Measurements from ENCODE around the gene PRELID2.

Gene PRELID2

DNA sequence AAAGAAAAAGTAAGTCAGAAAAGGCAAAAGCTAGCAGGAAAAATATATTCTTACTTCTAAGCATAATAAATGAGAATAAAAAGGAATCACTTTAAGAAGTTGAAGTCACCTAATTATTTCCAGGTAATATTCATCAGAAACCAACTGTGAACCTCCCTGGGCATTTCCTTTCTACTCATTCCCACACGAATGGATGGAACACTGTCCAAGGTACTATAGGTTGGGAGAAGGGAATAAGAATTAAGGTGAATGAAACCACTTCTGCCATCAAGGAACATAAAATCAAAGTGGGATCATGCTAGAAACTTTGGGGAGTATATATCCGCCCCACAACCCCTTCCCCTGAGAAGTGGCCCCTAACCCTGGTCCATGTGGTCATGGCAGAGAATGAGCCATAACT, 41.6 kb downstream of the PRELID2 start:
- Histone ChIP-seq H2BK15ac (replicated peaks; ENCODE audit: low read depth) (no peak overlapping the region), H3K27ac (ENCODE audit: low read depth, low read length) (no peak overlapping the region), H3K4me1 (ENCODE audit: control insufficient read depth, low read depth, low read length) (peaks cover 2% of the 10 kb centered on the region), H3K79me1 (ENCODE audit: low read length) (no peaks in the 10 kb centered on the region), H3K27me3 (ENCODE audit: insufficient read depth, low read length, poor library complexity) (no peaks in the 10 kb centered on the region), H3K18ac (ENCODE audit: low read length) (no peak overlapping the region), H3K23ac (ENCODE audit: low read length) (no peak overlapping the region), H4K8ac (ENCODE audit: low read depth, low read length) (no peak overlapping the region), H3K56ac (ENCODE audit: low read length) (no peak overlapping the region), H2BK5ac (ENCODE audit: low read length) (no peak overlapping the region), H3K4ac (ENCODE audit: low read depth, low read length) (no peak overlapping the region), H3K36me3 (ENCODE audit: control insufficient read depth, insufficient read depth, low read length) (no peaks in the 10 kb centered on the region), H2BK120ac (ENCODE audit: low read depth, low read length) (no peak overlapping the region), H2AK5ac (ENCODE audit: low read length) (no peak overlapping the region), H4K5ac (ENCODE audit: low read length) (no peak overlapping the region), H3K9ac (ENCODE audit: low read length) (no peak overlapping the region), H3K4me3 (ENCODE audit: low read length) (no peak overlapping the region), H3K79me2 (ENCODE audit: control insufficient read depth, insufficient read depth, low read length) (no peaks in the 10 kb centered on the region), H3K4me2 (ENCODE audit: low read length) (no peak overlapping the region)
- no CpG with 5 or more reads among the region's 2 CpGs for WGBS (ENCODE audit: extremely low coverage, insufficient coverage, low lambda C conversion rate)
- no peak for DNase-seq

DNA sequence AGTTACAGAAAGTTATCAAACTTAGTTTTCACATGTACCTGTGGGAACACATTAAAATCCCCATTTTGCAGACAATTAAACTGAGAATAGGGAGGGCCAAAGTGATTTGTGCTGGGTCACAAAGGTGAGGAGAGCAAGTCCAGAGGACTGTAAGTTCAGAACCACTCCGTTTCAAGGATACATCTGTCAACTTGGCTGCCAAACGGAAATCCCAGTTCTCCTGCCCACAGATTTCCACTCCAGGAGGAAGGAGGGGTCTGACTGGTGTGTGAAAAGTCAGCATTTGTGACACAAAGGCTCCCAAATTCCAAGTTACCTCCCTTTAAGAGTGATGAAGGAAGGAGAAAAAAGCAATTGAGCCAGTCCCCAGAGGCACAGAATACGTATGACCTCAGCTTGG, 42.3 kb downstream of the PRELID2 start:
- H3K4ac ChIP-seq (ENCODE audit: low read depth, low read length) = no peak overlapping the region
- H3K18ac ChIP-seq (ENCODE audit: low read length) = no peak overlapping the region
- no peak overlapping the region for H2BK120ac ChIP-seq (ENCODE audit: low read depth, low read length)
- H3K36me3 ChIP-seq (ENCODE audit: control insufficient read depth, insufficient read depth, low read length) = no peaks in the 10 kb centered on the region
- H2AK5ac ChIP-seq (ENCODE audit: low read length) = no peak overlapping the region
- H3K27ac ChIP-seq (ENCODE audit: low read depth, low read length) = no peak overlapping the region
- H2BK5ac ChIP-seq (ENCODE audit: low read length) = no peak overlapping the region
- H4K5ac ChIP-seq (ENCODE audit: low read length) = no peak overlapping the region
- WGBS (ENCODE audit: extremely low coverage, insufficient coverage, low lambda C conversion rate) = no CpG with 5 or more reads among the region's 3 CpGs
- H3K79me2 ChIP-seq (ENCODE audit: control insufficient read depth, insufficient read depth, low read length) = no peaks in the 10 kb centered on the region
- no peaks in the 10 kb centered on the region for H3K27me3 ChIP-seq (ENCODE audit: insufficient read depth, low read length, poor library complexity)
- H3K23ac ChIP-seq (ENCODE audit: low read length) = no peak overlapping the region
- no peak overlapping the region for H2BK15ac ChIP-seq (replicated peaks; ENCODE audit: low read depth)
- no peak overlapping the region for H3K4me3 ChIP-seq (ENCODE audit: low read length)
- no peaks in the 10 kb centered on the region for H3K79me1 ChIP-seq (ENCODE audit: low read length)
- no peak overlapping the region for H3K9ac ChIP-seq (ENCODE audit: low read length)
- DNase-seq = no peak
- no peak overlapping the region for H3K56ac ChIP-seq (ENCODE audit: low read length)
- H3K4me2 ChIP-seq (ENCODE audit: low read length) = no peak overlapping the region
- no peak overlapping the region for H4K8ac ChIP-seq (ENCODE audit: low read depth, low read length)
- H3K4me1 ChIP-seq (ENCODE audit: control insufficient read depth, low read depth, low read length) = peaks cover 2% of the 10 kb centered on the region

DNA sequence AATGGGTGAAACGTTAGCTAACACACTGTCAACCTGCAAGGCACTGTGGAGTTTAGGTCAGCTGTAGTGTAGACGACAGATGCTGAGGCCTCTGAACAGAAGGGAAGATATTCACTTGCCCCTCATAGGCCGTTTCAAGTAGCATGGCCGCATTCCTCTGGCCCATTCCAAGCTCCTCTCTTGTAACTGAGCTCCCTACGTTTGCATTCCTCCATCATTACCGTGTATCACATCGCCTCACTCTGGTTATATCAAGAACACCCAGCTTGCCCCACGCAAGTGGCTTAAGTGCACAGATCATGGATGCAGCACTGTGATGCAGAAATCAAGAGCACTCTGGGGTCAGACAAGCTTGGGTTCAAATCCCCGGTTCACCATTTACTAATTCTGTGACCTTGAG, 43.3 kb downstream of the PRELID2 start:
- Histone ChIP-seq H2BK120ac (ENCODE audit: low read depth, low read length) (no peak overlapping the region), H4K8ac (ENCODE audit: low read depth, low read length) (no peak overlapping the region), H3K4me3 (ENCODE audit: low read length) (no peak overlapping the region), H4K5ac (ENCODE audit: low read length) (no peak overlapping the region), H3K27me3 (ENCODE audit: insufficient read depth, low read length, poor library complexity) (no peaks in the 10 kb centered on the region), H3K9ac (ENCODE audit: low read length) (no peak overlapping the region), H3K4me1 (ENCODE audit: control insufficient read depth, low read depth, low read length) (no peaks in the 10 kb centered on the region), H3K23ac (ENCODE audit: low read length) (no peak overlapping the region), H3K4ac (ENCODE audit: low read depth, low read length) (no peak overlapping the region), H2AK5ac (ENCODE audit: low read length) (no peak overlapping the region), H3K18ac (ENCODE audit: low read length) (no peak overlapping the region), H3K79me2 (ENCODE audit: control insufficient read depth, insufficient read depth, low read length) (no peaks in the 10 kb centered on the region), H2BK5ac (ENCODE audit: low read length) (no peak overlapping the region), H3K79me1 (ENCODE audit: low read length) (no peaks in the 10 kb centered on the region), H3K36me3 (ENCODE audit: control insufficient read depth, insufficient read depth, low read length) (no peaks in the 10 kb centered on the region), H3K27ac (ENCODE audit: low read depth, low read length) (no peak overlapping the region), H2BK15ac (replicated peaks; ENCODE audit: low read depth) (no peak overlapping the region), H3K4me2 (ENCODE audit: low read length) (no peak overlapping the region), H3K56ac (ENCODE audit: low read length) (no peak overlapping the region)
- DNase-seq = peak; percentile 60
- WGBS (ENCODE audit: extremely low coverage, insufficient coverage, low lambda C conversion rate) = no CpG with 5 or more reads among the region's 9 CpGs

DNA sequence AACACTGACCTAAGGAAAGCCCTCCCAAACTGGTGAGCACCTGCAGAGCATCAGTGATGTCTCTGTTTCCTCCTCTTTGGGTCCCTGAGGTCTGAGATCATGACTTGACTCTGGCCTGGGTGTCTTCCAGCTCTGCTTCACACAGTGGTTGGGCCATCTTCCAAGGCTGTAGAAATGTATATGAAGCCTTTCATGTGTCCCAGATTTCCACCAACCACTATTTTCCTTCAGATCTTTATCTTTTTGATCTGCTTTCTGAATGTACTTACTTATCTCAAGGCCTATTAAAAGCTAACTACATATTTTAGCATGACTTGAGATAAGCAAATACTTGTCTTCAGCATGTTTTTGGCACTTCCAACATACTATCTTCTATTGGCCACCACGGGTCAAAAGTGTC, 47.1 kb downstream of the PRELID2 start:
- Histone ChIP-seq H3K4me2 (ENCODE audit: low read length) (no peak overlapping the region), H4K5ac (ENCODE audit: low read length) (no peak overlapping the region), H3K36me3 (ENCODE audit: control insufficient read depth, insufficient read depth, low read length) (no peaks in the 10 kb centered on the region), H3K56ac (ENCODE audit: low read length) (no peak overlapping the region), H4K8ac (ENCODE audit: low read depth, low read length) (no peak overlapping the region), H3K79me1 (ENCODE audit: low read length) (no peaks in the 10 kb centered on the region), H3K27ac (ENCODE audit: low read depth, low read length) (no peak overlapping the region), H3K4me3 (ENCODE audit: low read length) (no peak overlapping the region), H2BK5ac (ENCODE audit: low read length) (no peak overlapping the region), H3K23ac (ENCODE audit: low read length) (no peak overlapping the region), H3K4me1 (ENCODE audit: control insufficient read depth, low read depth, low read length) (peaks cover 2% of the 10 kb centered on the region), H3K9ac (ENCODE audit: low read length) (no peak overlapping the region), H2BK120ac (ENCODE audit: low read depth, low read length) (no peak overlapping the region), H3K27me3 (ENCODE audit: insufficient read depth, low read length, poor library complexity) (no peaks in the 10 kb centered on the region), H3K4ac (ENCODE audit: low read depth, low read length) (no peak overlapping the region), H3K18ac (ENCODE audit: low read length) (no peak overlapping the region), H2AK5ac (ENCODE audit: low read length) (no peak overlapping the region), H2BK15ac (replicated peaks; ENCODE audit: low read depth) (no peak overlapping the region), H3K79me2 (ENCODE audit: control insufficient read depth, insufficient read depth, low read length) (no peaks in the 10 kb centered on the region)
- WGBS (ENCODE audit: extremely low coverage, insufficient coverage, low lambda C conversion rate) = no CpG with 5 or more reads among the region's 1 CpG
- no peak for DNase-seq

DNA sequence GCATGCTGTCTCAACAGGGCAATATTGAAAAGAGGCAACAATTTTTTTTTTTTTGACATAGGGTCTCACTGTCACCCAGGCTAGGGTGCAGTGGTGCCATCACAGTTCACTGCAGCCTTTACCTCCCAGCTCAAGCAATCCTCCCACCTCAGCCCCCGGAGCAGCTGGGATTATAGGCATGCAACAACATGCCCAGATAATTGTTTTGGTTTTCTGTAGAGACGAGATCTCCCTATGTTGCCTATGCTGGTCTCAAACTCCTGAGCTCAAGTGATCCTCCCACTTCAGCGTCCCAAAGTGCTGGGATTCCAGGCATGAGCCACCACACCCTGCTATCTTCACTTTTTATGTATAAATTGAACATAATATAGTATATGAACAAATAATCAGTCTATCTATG, 47.6 kb downstream of the PRELID2 start:
- no peaks in the 10 kb centered on the region for H3K36me3 ChIP-seq (ENCODE audit: control insufficient read depth, insufficient read depth, low read length)
- no peaks in the 10 kb centered on the region for H3K79me2 ChIP-seq (ENCODE audit: control insufficient read depth, insufficient read depth, low read length)
- no peak overlapping the region for H2BK5ac ChIP-seq (ENCODE audit: low read length)
- no peak overlapping the region for H2BK120ac ChIP-seq (ENCODE audit: low read depth, low read length)
- no peak overlapping the region for H3K9ac ChIP-seq (ENCODE audit: low read length)
- H3K18ac ChIP-seq (ENCODE audit: low read length) = peak overlapping the region; percentile 18
- H3K27me3 ChIP-seq (ENCODE audit: insufficient read depth, low read length, poor library complexity) = no peaks in the 10 kb centered on the region
- no peak for DNase-seq
- no peak overlapping the region for H2BK15ac ChIP-seq (replicated peaks; ENCODE audit: low read depth)
- H3K4me3 ChIP-seq (ENCODE audit: low read length) = no peak overlapping the region
- H2AK5ac ChIP-seq (ENCODE audit: low read length) = no peak overlapping the region
- no peak overlapping the region for H4K5ac ChIP-seq (ENCODE audit: low read length)
- H3K56ac ChIP-seq (ENCODE audit: low read length) = no peak overlapping the region
- H3K4me1 ChIP-seq (ENCODE audit: control insufficient read depth, low read depth, low read length) = peaks cover 2% of the 10 kb centered on the region
- WGBS (ENCODE audit: extremely low coverage, insufficient coverage, low lambda C conversion rate) = no CpG with 5 or more reads among the region's 3 CpGs
- no peaks in the 10 kb centered on the region for H3K79me1 ChIP-seq (ENCODE audit: low read length)
- no peak overlapping the region for H4K8ac ChIP-seq (ENCODE audit: low read depth, low read length)
- no peak overlapping the region for H3K23ac ChIP-seq (ENCODE audit: low read length)
- H3K4me2 ChIP-seq (ENCODE audit: low read length) = no peak overlapping the region
- no peak overlapping the region for H3K4ac ChIP-seq (ENCODE audit: low read depth, low read length)
- no peak overlapping the region for H3K27ac ChIP-seq (ENCODE audit: low read depth, low read length)

DNA sequence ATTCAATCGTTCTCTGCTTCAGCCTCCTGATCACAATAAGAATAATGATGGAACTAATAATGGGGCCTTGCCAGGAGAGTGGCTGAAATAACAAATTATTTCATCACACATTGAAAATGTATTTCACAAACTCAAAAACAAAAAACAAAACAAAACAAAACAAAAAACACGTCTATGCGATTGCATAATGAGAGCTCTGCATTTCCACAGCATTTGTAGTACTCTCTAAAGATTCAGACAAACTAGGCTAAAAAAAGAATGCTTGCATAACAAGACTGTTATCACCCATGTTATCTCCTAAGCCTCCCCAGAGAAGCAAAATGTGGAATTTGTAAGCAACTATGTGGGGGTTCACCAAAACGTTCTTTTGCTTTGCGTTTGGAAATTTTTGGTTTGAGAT, 48.1 kb downstream of the PRELID2 start:
- H3K23ac ChIP-seq (ENCODE audit: low read length) = no peak overlapping the region
- H3K27ac ChIP-seq (ENCODE audit: low read depth, low read length) = no peak overlapping the region
- no peaks in the 10 kb centered on the region for H3K79me1 ChIP-seq (ENCODE audit: low read length)
- H3K18ac ChIP-seq (ENCODE audit: low read length) = peak overlapping the region; percentile 18
- H4K8ac ChIP-seq (ENCODE audit: low read depth, low read length) = no peak overlapping the region
- no peak overlapping the region for H2AK5ac ChIP-seq (ENCODE audit: low read length)
- no CpG with 5 or more reads among the region's 5 CpGs for WGBS (ENCODE audit: extremely low coverage, insufficient coverage, low lambda C conversion rate)
- H3K4ac ChIP-seq (ENCODE audit: low read depth, low read length) = no peak overlapping the region
- H3K4me3 ChIP-seq (ENCODE audit: low read length) = no peak overlapping the region
- peaks cover 2% of the 10 kb centered on the region for H3K4me1 ChIP-seq (ENCODE audit: control insufficient read depth, low read depth, low read length)
- no peak overlapping the region for H4K5ac ChIP-seq (ENCODE audit: low read length)
- H3K9ac ChIP-seq (ENCODE audit: low read length) = no peak overlapping the region
- H3K4me2 ChIP-seq (ENCODE audit: low read length) = no peak overlapping the region
- H3K56ac ChIP-seq (ENCODE audit: low read length) = no peak overlapping the region
- no peaks in the 10 kb centered on the region for H3K27me3 ChIP-seq (ENCODE audit: insufficient read depth, low read length, poor library complexity)
- no peaks in the 10 kb centered on the region for H3K36me3 ChIP-seq (ENCODE audit: control insufficient read depth, insufficient read depth, low read length)
- no peak overlapping the region for H2BK5ac ChIP-seq (ENCODE audit: low read length)
- H2BK15ac ChIP-seq (replicated peaks; ENCODE audit: low read depth) = no peak overlapping the region
- no peak overlapping the region for H2BK120ac ChIP-seq (ENCODE audit: low read depth, low read length)
- no peaks in the 10 kb centered on the region for H3K79me2 ChIP-seq (ENCODE audit: control insufficient read depth, insufficient read depth, low read length)
- peak; percentile 12 for DNase-seq
